ENCODE results near the gene PRKCA. TPM values are rescaled to one million over a fixed set of nuclear protein-coding genes. Genes with fewer than 3 reads are reported as not detected.
A peak's percentile ranks its signal among the peaks of the same experiment; 100 is the strongest.

Gene PRKCA
- total RNA-seq, 1 experiment from 2014 or later = 36.1 TPM

DNA sequence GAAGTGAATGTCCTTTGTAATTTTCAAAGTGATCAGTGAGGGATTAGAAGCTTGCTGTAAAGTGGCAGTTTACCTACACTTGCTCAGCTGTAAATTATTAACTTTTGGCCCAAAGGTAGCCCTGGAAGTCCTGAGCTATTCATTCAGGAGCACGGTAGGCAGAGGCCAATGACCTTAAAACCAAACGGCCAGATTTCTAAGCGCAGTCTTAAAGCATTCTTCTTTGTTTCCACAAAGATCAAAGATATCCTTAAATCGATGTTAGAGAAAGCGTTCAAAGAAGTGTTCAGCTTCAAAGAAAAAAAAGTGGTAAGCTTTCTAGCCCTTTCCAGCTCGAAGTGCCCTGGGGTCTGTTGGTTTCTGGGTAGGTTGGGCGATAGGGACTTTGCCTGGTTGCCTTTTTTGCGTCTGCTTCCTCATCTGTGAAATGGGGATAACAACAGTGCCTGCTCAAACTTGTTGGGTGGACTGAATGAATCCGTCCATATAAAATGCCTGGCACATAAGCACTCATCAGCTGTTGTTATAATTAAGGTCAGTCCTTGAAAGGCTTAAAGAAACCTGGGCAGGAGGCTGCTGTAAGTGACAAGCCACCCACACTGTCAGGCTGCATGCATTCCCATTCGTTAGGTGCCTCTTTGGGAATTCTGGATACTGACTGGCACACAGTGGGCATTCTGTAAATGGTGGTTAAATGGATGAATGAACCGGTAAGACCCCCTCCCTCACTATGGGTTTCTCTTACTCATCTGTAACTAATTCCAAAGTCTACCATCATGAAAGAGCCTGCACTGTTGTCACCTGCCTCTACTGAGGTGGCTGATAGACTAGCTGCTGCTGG, 113.2 kb downstream of the PRKCA start:
- no peaks in the 10 kb centered on the region for H3K27me3 ChIP-seq (replicated peaks)
- no peak overlapping the region for H3K4me3 ChIP-seq
- no peaks in the 10 kb centered on the region for H3K9me3 ChIP-seq (replicated peaks)
- no peaks in the 10 kb centered on the region; the same call in 1 of the 2 replicates for H3K4me1 ChIP-seq (replicated peaks)
- peak in 1 of 2 experiments; percentile 23 for DNase-seq (ENCODE audit: low read depth in 1 of 2, low spot score in 2 of 2)
- H3K27ac ChIP-seq = no peak overlapping the region
- no peaks in the 10 kb centered on the region for H3K36me3 ChIP-seq

DNA sequence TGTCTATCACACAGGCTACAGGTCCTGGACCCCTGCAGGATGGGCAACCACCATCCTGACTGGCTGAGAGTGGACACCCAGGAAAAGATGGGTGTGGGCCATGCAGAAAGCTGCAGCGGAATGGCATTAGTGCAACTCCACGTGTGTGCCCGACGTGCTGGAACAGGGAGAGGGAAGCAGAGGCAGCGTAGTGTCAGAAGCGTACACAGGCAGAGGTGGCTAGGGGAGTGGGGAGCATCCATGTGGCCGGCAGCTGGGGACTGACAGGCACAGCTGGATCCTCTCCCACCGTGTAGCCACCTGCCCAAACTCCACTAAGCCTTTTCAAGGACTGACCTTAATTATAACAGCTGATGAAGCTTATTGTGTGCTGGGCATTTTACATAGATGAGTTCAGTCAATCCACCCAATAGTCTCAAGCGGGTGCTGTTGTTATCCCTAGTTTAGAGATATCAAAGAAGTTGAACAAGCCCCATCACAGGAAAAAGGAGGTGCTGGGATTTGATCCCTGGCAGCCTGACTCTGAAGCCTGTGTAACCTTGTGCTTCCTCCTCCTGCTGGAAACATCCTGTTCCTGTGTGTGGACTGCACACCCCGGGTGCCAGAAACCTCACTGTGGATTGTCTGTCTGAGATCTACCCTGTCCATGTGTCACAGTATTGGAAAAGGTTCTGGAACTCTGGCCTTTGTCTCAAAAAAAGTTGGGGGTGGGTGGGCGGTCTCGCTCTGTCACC, 114.0 kb downstream of the PRKCA start:
- Histone ChIP-seq H3K4me3 (no peak overlapping the region), H3K9me3 (replicated peaks) (no peaks in the 10 kb centered on the region), H3K36me3 (no peaks in the 10 kb centered on the region), H3K27ac (no peak overlapping the region), H3K27me3 (replicated peaks) (no peaks in the 10 kb centered on the region), H3K4me1 (replicated peaks) (no peaks in the 10 kb centered on the region; the same call in 1 of the 2 replicates)
- peak in 1 of 2 experiments; percentile 41 for DNase-seq (ENCODE audit: low read depth in 1 of 2, low spot score in 2 of 2)

DNA sequence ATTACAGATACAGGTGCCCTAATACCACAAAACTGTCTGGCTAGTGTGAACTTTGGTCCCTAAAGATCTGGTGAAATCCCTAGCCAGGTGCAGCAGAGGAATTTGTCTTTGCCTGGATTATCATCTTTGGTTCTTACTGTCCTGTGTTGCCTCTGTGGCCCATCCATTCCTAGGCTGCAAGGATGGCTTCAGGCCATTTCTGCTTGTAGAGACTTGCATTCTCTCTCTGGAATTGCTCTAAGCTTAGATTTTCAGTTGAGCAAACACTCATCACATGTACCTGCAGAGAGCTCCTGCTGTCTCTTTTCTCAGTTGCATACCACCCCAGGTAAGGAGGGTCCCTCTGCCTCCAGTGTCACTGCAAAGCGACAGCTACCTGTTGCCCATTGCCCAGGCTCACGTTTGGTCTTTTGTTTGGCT, 114.9 kb downstream of the PRKCA start:
- Histone ChIP-seq H3K27me3 (replicated peaks) (no peaks in the 10 kb centered on the region), H3K36me3 (no peaks in the 10 kb centered on the region), H3K9me3 (replicated peaks) (no peaks in the 10 kb centered on the region), H3K27ac (no peak overlapping the region), H3K4me1 (replicated peaks) (peaks cover 5% of the 10 kb centered on the region), H3K4me3 (no peak overlapping the region)
- DNase-seq (ENCODE audit: low read depth in 1 of 2, low spot score in 2 of 2) = peak in 1 of 2 experiments; percentile 25

DNA sequence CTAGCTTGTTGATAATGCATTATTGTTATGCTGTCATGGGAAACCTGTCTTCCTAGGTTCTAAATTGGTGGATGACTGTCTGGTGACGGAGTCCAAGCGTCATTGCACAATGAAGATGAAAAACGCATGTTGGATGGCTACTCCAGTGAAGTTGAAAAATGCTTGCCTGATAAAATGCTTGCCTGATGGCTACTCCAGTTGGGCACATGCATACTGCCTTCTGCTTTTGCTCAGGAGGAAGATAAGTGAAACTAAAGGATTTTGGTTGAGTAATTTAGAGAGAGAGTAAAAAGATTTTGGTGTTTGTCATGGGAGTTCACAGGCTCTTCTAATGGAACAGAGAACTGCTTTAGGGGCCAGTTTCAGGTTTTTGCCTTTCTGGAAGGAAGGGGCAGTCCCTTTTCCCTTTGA, 118.6 kb downstream of the PRKCA start:
- no peak overlapping the region for H3K4me3 ChIP-seq
- H3K9me3 ChIP-seq (replicated peaks) = no peaks in the 10 kb centered on the region
- H3K36me3 ChIP-seq = no peaks in the 10 kb centered on the region
- H3K4me1 ChIP-seq (replicated peaks) = peaks cover 31% of the 10 kb centered on the region
- DNase-seq (ENCODE audit: low read depth in 1 of 2, low spot score in 2 of 2) = no peak
- no peaks in the 10 kb centered on the region for H3K27me3 ChIP-seq (replicated peaks)
- H3K27ac ChIP-seq = no peak overlapping the region

GRCh38 chr17:66422186-66422585, 119.8 kb downstream of the PRKCA start:
- Histone ChIP-seq H3K9me3 (replicated peaks) (no peaks in the 10 kb centered on the region), H3K27me3 (replicated peaks) (no peaks in the 10 kb centered on the region), H3K4me1 (replicated peaks) (peaks cover 36% of the 10 kb centered on the region), H3K36me3 (no peaks in the 10 kb centered on the region), H3K27ac (peak overlapping the region; percentile 13; the same call in 1 of the 2 replicates), H3K4me3 (no peak overlapping the region)
- no peak for DNase-seq (ENCODE audit: low read depth in 1 of 2, low spot score in 2 of 2)

- Histone ChIP-seq H3K27me3 (replicated peaks) (no peaks in the 10 kb centered on the region), H3K4me1 (replicated peaks) (peaks cover 36% of the 10 kb centered on the region), H3K27ac (peak overlapping the region; percentile 22; the same call in 1 of the 2 replicates), H3K9me3 (replicated peaks) (no peaks in the 10 kb centered on the region), H3K4me3 (no peak overlapping the region), H3K36me3 (no peaks in the 10 kb centered on the region)
- no peak for DNase-seq (ENCODE audit: low read depth in 1 of 2, low spot score in 2 of 2)
These were observed 120.9 kb downstream of the PRKCA start for GRCh38 chr17:66423056-66423955.

- Histone ChIP-seq H3K36me3 (no peaks in the 10 kb centered on the region), H3K4me3 (no peak overlapping the region), H3K9me3 (replicated peaks) (no peaks in the 10 kb centered on the region), H3K4me1 (replicated peaks) (peaks cover 39% of the 10 kb centered on the region), H3K27me3 (replicated peaks) (no peaks in the 10 kb centered on the region), H3K27ac (no peak overlapping the region)
- DNase-seq (ENCODE audit: low read depth in 1 of 2, low spot score in 2 of 2) = no peak
These were observed 123.5 kb downstream of the PRKCA start for GRCh38 chr17:66425756-66426396.

DNA sequence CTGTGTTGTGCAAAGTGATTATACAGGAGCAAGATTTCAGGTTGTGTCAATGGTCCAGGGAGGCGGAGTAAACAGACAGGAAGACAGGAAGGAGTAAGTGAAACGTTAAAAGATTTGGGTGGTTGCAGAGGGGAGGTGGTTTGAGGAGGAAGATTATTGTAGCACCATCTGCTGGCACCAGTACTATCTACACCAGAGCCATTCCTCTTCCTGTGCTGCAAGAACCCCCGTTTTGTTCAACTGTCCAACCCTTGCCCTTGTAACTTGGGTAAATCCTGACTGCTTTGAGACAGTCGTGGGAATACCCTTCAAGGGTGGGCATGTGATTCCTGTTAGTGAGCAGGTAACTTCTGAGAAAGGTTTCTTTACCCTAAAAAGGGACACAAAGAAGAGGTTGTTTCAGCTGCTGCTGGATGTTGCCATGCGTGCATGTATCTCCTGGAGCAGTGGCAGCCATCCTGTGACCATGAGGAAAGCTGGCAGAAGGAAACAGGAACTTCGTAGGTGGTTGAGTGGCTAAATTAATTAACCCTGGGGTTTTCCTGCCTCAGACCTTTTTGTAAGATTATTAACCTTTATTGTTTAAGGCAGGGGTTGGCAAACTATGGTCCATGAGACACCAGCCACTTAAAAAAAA, 124.1 kb downstream of the PRKCA start:
- no peaks in the 10 kb centered on the region for H3K36me3 ChIP-seq
- H3K27ac ChIP-seq = no peak overlapping the region
- no peaks in the 10 kb centered on the region for H3K9me3 ChIP-seq (replicated peaks)
- H3K4me1 ChIP-seq (replicated peaks) = peaks cover 46% of the 10 kb centered on the region
- DNase-seq (ENCODE audit: low read depth in 1 of 2, low spot score in 2 of 2) = no peak
- H3K27me3 ChIP-seq (replicated peaks) = no peaks in the 10 kb centered on the region
- H3K4me3 ChIP-seq = no peak overlapping the region

GRCh38 chr17:66427134-66427533, 124.7 kb downstream of the PRKCA start:
- H3K4me3 ChIP-seq = no peak overlapping the region
- no peaks in the 10 kb centered on the region for H3K36me3 ChIP-seq
- H3K4me1 ChIP-seq (replicated peaks) = peaks cover 49% of the 10 kb centered on the region
- H3K27ac ChIP-seq = no peak overlapping the region
- no peak for DNase-seq (ENCODE audit: low read depth in 1 of 2, low spot score in 2 of 2)
- no peaks in the 10 kb centered on the region for H3K9me3 ChIP-seq (replicated peaks)
- H3K27me3 ChIP-seq (replicated peaks) = no peaks in the 10 kb centered on the region

GRCh38 chr17:66429680-66430079, 127.3 kb downstream of the PRKCA start:
- H3K9me3 ChIP-seq (replicated peaks) = no peaks in the 10 kb centered on the region
- H3K27me3 ChIP-seq (replicated peaks) = no peaks in the 10 kb centered on the region
- H3K36me3 ChIP-seq = no peaks in the 10 kb centered on the region
- H3K27ac ChIP-seq = no peak overlapping the region
- peaks cover 41% of the 10 kb centered on the region for H3K4me1 ChIP-seq (replicated peaks)
- no peak for DNase-seq (ENCODE audit: low read depth in 1 of 2, low spot score in 2 of 2)
- no peak overlapping the region for H3K4me3 ChIP-seq

- DNase-seq (ENCODE audit: low read depth in 1 of 2, low spot score in 2 of 2) = no peak
- no peaks in the 10 kb centered on the region for H3K9me3 ChIP-seq (replicated peaks)
- no peak overlapping the region for H3K4me3 ChIP-seq
- no peaks in the 10 kb centered on the region for H3K36me3 ChIP-seq
- peak overlapping the region; percentile 52 for H3K27ac ChIP-seq
- no peaks in the 10 kb centered on the region for H3K27me3 ChIP-seq (replicated peaks)
- peaks cover 35% of the 10 kb centered on the region for H3K4me1 ChIP-seq (replicated peaks)
These were observed 128.7 kb downstream of the PRKCA start for GRCh38 chr17:66430846-66431795.

DNA sequence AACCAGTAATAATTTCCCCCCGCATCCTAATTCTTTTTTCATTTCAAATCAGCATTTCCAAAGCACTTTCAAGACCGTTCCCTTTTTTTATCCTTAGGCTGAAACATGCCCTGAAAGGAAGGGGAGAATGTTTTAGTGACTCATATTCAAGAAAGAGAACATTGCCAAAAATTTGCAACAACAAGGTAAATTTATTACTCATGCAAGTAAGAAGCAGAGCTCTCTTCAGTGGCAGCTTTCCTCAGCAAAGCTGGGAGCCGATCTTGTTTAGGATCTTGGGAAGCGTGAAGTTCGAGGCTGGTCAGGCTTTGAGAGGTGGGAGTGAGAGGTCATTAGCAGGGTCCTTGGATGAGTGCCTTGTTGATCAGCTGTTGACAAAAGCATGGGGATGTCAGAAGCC, 129.5 kb downstream of the PRKCA start:
- H3K4me3 ChIP-seq = no peak overlapping the region

More for the DNA sequence above, 129.5 kb downstream of the PRKCA start:
- peak in 1 of 2 experiments; percentile 69 for DNase-seq (ENCODE audit: low read depth in 1 of 2, low spot score in 2 of 2)
- H3K27me3 ChIP-seq (replicated peaks) = no peaks in the 10 kb centered on the region
- peaks cover 31% of the 10 kb centered on the region for H3K4me1 ChIP-seq (replicated peaks)
- no peaks in the 10 kb centered on the region for H3K36me3 ChIP-seq
- H3K9me3 ChIP-seq (replicated peaks) = no peaks in the 10 kb centered on the region
- peak overlapping the region; percentile 52 for H3K27ac ChIP-seq

All from SJSA1 (cell line).